ENCODE results near the gene ABL1. TPM values are rescaled to one million over a fixed set of nuclear protein-coding genes. Genes with fewer than 3 reads are reported as not detected.

Gene ABL1
- polyA plus RNA-seq, 12 donors, result 48.7 to 82.0 (median 62.9) TPM; not detected in 1

DNA sequence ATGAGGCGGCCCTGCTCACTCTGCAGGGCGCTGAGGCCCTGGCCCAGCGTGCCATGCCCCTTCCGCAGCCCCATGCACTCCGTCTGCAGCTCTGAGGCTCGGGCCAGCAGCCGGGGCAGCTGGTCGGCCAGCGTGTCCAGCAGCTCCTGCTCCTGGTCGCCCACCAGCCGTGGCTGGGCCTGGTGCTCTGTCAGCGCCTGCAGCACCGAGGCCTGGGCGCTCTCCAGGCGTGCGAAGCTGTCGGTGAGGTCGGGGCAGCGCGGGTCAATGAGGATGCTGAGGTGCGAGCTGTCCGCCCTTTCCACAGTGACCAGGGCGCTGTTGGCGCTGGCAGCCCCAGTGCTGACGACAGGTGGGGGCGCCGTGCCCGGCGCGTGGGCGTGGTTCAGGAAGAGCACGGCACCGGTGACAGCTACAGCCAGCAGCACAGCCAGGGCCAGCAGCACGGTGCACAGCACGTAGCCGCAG, 94.6 kb downstream of the ABL1 start:
- DNase-seq, result no peak

DNA sequence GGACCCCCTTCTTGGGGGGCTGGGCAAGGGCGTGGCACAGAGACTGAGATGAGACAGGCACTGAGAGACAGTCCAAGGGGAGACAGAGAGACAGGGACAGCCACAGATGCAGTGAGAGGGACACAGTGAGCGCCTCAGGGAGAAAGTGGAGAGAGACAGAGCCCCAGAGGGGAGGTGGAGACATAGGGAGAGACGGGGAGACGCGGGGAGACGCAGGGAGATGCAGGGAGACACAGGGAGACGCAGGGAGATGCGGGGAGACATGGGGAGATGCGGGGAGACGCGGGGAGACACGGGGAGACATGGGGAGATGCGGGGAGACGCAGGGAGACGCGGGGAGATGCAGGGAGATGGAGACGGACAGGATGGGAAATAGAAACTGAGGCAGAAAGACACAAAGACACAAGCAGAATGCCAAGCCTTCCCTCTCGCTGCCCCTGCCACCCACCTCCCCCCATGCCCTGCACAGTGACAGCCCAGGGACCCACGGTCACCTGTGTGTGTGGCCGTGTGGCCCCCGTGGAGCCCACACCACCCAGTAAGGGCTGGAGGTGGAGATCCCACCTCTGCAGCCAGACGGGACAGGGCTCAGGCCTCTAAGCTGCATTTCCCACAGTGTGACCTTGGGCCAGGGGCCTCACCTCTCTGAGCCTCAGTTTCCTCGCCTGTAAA, 95.2 kb downstream of the ABL1 start:
- no peak for DNase-seq

DNA sequence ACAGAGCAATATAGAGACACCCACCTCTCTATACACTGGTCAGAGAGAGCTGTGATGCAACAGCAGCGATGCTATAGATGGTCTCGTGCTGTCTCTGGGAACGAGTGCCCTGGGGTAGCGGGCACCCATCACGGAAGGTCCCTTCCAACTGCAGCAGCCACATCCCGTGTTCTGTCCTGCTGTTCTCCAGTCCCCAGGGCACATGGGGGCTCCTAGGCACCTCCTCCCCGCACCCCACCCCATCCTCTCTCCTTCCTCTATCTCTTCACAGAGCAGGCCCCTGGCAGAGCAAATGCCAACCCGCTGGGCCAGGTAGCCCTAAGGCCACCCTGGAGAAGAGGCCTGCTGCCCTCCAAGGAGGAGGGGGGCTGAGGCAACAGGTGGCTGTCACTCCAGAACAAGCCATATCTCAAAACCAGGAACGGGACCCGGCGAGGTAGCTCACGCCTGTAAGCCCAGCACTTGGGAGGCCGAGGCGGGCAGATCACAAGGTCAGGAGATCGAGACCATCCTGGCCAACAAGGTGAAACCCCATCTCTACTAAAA, 95.8 kb downstream of the ABL1 start:
- DNase-seq, result no peak

DNA sequence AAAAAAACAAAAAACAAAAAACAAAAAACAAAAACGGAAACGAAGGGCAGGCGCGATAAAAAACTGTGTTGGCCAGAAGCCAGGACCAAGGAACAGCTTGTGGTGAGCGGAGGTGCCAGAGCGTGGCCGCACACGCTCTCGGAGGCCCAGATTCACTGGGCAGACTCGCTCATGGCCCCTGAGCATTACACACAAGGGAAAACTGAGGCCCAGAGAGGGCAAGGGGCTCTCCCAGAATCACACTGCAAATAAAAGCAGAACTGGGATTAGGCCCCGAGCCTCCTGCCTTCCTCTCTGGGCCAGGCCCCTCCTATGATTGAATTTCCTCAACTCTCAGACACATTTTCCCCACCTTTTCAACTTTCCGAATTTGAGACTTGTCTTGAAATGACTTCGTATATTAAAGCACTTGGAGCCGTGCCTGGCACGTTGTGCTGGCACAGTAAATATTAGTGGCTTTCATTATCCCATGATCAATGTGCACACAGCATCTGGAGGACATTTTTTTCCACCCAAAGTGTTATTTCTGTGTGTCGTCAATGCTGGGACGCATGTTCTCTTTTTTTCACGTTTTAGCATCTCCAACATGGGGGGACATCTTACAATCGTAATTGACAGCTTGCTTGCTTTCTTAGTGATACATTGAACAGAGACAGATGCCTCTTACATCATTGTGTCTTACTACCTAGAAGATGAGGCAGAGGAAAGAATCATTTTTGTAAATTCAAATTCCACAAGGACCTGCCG, 96.6 kb downstream of the ABL1 start:
- DNase-seq, result peak; percentile 52

DNA sequence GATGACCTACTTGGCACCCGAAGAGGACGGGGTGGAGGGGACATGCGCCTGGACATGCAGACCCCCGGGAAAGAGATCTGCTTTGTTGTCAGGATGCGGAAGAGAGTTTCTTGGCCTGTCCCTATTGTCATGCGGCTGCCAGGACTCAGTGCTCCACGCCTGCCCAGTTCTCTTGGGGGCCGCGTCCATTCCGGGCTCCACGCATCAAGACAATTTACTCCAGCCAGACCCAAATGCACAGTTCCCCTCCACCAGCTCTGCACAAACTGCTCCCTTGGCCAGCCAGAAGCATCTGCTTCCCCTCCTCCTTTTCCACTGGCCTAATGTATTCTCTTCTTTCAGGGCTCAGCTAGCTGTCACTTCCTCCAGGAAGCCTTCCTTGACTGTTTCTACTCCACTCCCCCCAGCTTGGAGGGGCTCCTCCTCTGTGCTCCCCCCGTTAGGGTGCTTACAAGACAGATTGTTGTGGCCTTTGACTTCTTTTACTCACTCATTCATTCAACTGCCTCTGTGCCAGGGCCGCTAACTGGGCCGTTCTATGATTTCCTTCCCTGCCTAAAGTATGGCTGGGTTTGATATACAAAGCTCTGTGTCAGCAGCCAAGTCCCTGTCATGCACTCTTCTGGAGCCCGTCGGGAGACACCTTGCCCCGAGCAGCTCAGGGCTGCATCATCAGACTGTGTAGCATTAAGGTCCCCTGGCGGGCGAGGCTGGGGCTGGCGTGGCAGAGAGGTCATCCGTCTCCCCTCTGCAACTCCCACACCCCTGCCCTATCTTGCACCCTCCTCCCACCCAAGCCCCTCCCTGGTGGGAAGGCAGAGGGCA, 97.4 kb downstream of the ABL1 start:
- peak; percentile 49 for DNase-seq

DNA sequence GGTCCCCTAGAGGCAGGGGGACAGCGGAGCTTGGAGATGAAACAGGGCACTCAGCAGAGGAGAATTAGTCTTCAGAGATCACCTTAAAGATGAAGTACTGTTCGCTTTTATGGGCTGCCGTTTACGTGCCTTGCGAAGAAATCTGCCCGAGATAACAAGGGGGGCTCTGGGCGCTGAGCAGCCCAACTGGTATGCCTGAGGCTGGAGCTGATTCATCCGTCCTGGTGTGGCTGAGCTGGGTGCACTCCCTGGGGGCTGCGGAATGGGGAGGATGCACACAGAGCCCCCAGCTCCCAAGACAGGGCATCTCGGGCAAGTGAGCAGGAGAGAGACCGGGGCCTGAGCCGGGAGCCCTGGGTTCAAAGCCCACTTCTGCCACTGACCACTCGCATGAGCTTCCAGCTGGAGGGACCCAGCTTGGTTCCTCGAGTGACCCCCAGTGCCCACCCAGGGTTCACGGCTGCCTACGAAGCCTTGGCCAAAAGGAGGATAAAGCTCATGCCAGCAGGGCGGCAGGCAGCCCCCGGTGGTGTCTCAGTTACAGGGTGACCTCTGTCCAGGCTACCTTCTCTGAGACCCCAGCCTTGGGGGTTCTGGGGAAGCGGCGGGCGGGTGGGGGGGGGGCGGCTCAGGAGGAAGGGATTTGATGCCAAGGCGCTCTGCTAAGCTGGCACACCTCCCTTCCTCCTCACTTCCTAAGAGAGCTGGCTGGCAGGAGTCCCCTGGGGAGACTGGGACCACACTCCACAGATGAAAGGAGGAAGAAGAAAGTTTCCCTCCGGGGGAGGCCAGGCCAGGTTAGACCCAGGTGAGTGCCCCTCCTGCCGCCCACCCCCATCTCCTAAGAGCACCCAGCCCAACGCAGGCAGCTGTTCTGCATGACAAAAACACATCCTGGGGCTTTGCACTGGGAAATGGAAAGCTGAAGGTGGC, 98.3 kb downstream of the ABL1 start:
- no peak for DNase-seq

DNA sequence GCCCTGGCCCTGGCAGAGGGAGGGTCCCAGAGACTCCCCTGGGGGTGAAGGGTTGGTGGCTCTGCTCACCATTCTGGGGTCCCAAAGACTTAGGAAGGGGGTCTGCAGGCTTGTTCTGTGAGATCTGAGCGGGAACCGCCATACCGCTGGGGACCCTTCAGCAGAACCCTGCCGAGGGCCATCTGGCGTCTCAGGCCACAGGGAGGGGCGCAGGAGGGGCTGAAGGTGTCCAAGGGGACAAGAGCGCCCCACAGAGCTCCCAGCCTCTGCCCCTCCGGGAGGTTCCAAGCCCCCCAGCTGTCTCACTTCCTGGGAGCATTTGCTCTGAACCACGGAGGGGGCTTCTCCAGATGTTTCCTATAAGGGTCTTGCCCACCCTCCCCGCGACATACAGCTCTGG, 99.2 kb downstream of the ABL1 start:
- DNase-seq, result no peak

DNA sequence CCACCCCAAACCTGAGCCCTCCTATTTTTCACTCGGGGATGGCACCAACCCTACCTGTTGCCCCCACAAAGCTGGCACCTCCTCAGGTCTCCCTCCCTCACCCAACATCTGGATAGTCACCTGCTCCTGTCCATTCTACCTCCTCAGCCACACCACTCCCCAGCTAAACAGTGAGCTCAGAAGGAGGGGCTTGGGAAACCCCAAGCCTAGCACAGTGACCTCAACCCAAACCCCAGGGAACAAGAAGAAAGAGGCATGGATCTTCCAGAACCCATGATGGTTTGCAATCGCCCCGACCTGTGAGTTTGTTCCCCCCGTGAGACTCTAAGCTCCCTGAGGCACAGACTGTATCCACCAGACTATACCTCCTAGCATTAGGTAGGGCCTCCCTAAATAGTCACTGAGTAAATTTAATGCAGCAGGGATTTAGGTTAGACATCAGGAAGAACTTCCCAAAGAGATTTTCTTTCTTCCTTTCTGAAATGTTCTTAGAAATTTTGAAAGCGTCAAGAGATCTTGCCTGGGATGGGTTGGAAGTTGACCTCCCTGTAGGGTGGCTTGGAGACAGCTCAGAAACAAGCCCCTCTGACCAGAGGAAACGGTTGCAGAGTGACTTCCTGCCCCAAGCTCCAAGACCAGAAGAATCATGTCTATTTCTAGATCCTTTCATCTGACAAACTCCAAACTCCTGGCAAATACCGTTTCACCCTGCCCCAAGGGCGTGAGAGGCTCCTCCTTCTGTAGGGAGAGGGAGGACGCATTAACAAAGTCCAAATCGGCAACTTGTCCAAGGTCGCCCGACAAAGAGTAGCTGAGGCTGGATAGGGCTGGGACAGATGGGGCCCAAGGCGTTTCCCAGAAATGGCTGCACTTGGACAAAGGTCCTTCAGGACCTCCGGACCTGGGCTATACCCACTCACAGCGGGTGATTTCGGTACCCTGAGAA, 99.9 kb downstream of the ABL1 start:
- no peak for DNase-seq

DNA sequence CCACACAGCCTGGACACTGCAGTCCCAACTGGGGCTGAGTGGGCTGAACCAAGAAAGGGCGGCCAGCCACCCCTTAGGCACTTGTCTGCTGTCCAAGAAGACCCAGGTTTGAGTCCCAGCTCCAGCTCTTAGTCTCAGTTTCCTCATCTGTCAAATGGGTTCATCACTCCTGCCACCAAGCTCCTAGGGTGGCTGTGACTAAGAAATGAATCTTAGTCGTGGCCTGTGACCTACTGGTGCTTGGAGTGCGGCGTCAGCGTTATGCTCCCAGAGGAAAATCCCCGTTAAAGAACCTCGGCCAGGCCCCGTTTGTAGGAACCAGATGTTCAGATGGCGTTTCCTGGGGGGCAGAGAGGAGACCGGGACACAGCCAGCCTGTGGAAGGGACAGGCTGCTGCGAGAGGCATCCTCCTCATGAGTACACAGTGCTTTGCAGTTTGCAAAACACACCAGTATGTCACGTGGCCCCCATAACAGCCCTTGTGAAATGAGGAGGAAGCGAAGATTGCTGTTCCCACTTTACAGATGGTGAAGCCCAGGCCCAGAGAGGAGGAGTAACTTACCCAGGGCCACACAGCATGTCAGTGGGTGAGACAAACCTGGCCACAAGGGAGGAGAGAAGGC, 100.7 kb downstream of the ABL1 start:
- DNase-seq, result no peak

DNA sequence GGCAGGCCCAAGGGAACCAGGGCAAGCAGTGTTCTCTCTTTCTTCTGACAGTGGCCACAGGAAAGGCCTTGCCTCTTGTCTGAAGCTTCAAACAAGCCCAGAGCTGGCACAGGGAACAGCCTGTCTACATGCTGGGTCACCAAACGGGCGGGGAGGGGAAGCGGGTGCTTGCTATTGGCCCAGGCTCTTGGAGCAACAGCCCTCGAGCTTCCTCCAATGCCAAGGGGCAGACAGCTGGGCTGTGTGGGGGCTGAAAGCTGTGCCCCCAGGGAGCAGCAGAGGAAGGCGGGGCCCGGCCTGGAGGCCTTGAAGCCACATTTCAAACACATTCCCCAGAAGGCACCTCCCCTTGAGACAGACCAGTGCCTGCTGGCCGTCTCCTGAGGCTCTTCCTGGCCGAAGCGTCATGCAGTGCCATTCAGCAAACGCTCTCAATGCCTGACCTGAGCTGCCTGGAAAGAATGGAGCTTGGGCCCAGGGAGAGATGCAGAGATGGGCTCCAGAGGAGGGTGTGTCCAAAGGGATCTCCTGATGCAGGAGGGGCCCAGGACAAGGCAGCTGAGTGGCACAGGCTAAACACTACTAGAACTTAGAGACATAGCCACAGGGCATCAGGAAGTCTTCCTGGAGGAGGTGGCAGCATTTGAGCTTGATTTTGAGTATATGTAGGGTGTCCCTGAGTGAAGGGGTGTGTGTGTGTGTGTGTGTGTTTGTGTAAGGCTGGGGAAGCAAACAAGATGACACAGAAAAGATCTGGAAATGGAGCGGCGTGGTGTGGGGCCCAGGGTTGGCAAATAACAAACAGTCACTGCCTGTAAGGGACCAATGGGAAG, 101.4 kb downstream of the ABL1 start:
- DNase-seq, result no peak

Other genes starting within 250 kb of the ABL1 start
- gene PRDM12, start 170.7 kb upstream of the ABL1 start, polyA plus RNA-seq (ENCODE audit: insufficient read length in 12 of 12), result not detected
- gene EXOSC2, start 141.5 kb upstream of the ABL1 start, polyA plus RNA-seq (ENCODE audit: insufficient read length in 12 of 12), result 10 to 100 TPM in 11 of 12 donors, not detected in 1; 21.6 to 35.6 (median 25.5) TPM
- gene QRFP, start 61.6 kb downstream of the ABL1 start, polyA plus RNA-seq (ENCODE audit: insufficient read length in 12 of 12), result under 1 TPM in 9 of 12 donors, not detected in 3; 0.24 to 0.47 (median 0.29) TPM
- gene FIBCD1, start 104.0 kb downstream of the ABL1 start, polyA plus RNA-seq (ENCODE audit: insufficient read length in 12 of 12), result 1 to 10 TPM in 1 of 12 donors, under 1 TPM in 3, not detected in 8; 0.12 to 3.3 (median 0.26) TPM
- gene LAMC3, start 173.9 kb downstream of the ABL1 start, polyA plus RNA-seq (ENCODE audit: insufficient read length in 12 of 12), result 10 to 100 TPM in 1 of 12 donors, 1 to 10 TPM in 9, under 1 TPM in 1, not detected in 1; 0.88 to 15.0 (median 2.1) TPM

Measured in muscle of arm (tissue), 12 donors.